ENCODE results near the gene KCNQ5.
"Not testable (repeated sequence)": the region's sequence is repeated elsewhere in the genome, so short reads cannot be mapped to it uniquely, and the experiment has no call there.

Gene KCNQ5

GRCh38 chr6:73209117-73209516 is 587.3 kb downstream of the KCNQ5 start:
- no peak for FAIRE-seq

GRCh38 chr6:73216859-73217258 is 595.0 kb downstream of the KCNQ5 start:
- FAIRE-seq, result no peak

- FAIRE-seq, result no peak
Observed at GRCh38 chr6:73225396-73225795, 603.5 kb downstream of the KCNQ5 start, which contains the start of gene KHDC1L. Gene KHDC1L, minus strand, starts transcription at chr6:73225496. Its CDS starts 88 bp downstream, at chr6:73225408.

- no peak for FAIRE-seq
Observed at GRCh38 chr6:73227606-73228255, 605.9 kb downstream of the KCNQ5 start.

- no peak for FAIRE-seq
Observed at GRCh38 chr6:73231986-73232391, 610.1 kb downstream of the KCNQ5 start.

- FAIRE-seq, result no peak
Observed at GRCh38 chr6:73233048-73233447, 611.2 kb downstream of the KCNQ5 start.

GRCh38 chr6:73233971-73234370 is 612.1 kb downstream of the KCNQ5 start:
- not testable (repeated sequence) for FAIRE-seq

- FAIRE-seq, result no peak
Observed at GRCh38 chr6:73234733-73235132, 612.9 kb downstream of the KCNQ5 start.

- FAIRE-seq, result no peak
Observed at GRCh38 chr6:73236144-73236750, 614.4 kb downstream of the KCNQ5 start.

- FAIRE-seq, result no peak
Observed at GRCh38 chr6:73240730-73241129, 618.9 kb downstream of the KCNQ5 start.

GRCh38 chr6:73242001-73242400 is 620.1 kb downstream of the KCNQ5 start:
- no peak for FAIRE-seq
